Prostate gland (tissue), 2 donors: ENCODE measurements around the gene ZNF630.

Experiments used
- POLR2A ChIP-seq: fragments of 450-650 bp; IDR thresholded peaks from one replicate; pipeline ENCODE4 v1.6.1; 2016; ENCODE audit warnings: antibody characterized with exemption, mild to moderate bottlenecking
- POLR2AphosphoS5 ChIP-seq: sonication (generic); formaldehyde crosslinking; IDR thresholded peaks from one replicate; pipeline ENCODE4 v1.6.1; 2017; ENCODE audit warnings: antibody characterized with exemption
- TF ChIP-seq, protein P1 (sequence below), 4 experiments: fragments of 200-600 bp in 2 of 4; fragments of 450-650 bp in 2 of 4; sonication (generic) in 2 of 4; IDR thresholded peaks; 1 replicate in 3 of 4; 2 replicates in 1 of 4; pipeline ENCODE4 v1.5.1; 2016 to 2019; ENCODE audit warnings: antibody characterized with exemption in 4 of 4, mild to moderate bottlenecking in 2 of 4, moderate library complexity in 2 of 4

DNA sequence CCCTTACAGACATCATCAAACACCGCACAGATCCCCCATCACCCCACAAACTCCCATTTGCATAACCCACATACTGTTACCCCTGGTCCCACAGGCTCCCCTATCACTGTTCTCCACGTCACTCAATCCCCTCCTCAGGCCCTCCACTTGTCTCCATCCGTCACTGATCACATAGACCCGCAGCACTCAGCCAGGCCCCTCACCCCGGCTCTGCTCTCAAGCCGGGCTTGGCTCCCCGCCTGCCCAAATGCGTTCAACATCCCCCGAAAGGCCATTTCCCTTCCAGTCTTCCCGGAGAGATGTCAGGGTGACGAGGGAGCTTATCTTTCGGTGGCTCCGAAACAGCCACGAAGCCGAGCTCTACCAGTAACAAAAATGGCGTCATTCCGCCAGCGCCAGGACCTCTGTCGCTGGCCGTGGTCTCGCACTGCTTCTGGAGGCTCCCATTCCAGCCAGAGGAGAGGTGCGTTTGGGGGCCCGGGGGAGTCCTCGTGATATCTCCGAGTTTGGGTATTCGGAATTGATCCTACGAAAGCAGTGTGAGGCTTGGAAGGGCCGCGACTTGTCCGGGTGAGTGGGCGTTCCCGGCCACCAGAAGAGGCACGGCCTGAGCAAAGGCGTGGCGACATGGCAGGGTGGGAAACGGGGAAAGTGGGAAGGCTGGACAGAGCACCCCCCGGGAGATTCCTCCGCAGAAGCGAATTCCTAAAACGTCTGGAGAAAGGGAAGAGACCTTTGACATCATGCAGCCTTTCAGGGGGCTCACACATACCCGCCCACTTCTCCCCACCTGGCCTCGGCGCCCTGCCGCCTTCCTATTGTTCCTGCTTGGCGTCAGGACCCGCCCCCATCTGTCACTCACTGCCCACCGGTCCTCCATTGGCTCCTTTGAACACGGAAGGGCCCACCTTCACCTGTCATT lies at the start of gene ZNF630:
- TF ChIP-seq, protein P1, sequence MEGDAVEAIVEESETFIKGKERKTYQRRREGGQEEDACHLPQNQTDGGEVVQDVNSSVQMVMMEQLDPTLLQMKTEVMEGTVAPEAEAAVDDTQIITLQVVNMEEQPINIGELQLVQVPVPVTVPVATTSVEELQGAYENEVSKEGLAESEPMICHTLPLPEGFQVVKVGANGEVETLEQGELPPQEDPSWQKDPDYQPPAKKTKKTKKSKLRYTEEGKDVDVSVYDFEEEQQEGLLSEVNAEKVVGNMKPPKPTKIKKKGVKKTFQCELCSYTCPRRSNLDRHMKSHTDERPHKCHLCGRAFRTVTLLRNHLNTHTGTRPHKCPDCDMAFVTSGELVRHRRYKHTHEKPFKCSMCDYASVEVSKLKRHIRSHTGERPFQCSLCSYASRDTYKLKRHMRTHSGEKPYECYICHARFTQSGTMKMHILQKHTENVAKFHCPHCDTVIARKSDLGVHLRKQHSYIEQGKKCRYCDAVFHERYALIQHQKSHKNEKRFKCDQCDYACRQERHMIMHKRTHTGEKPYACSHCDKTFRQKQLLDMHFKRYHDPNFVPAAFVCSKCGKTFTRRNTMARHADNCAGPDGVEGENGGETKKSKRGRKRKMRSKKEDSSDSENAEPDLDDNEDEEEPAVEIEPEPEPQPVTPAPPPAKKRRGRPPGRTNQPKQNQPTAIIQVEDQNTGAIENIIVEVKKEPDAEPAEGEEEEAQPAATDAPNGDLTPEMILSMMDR (IDR thresholded peaks at IDR 0.05), result no peak
- TF ChIP-seq POLR2A, result peak; percentile 62
- TF ChIP-seq POLR2AphosphoS5, result peak; percentile 75
